ENCODE measurements around the gene CD151. TPM values are rescaled to one million over a fixed set of nuclear protein-coding genes. Genes with fewer than 3 reads are reported as not detected.

The CD151 gene
- total RNA-seq, 2 experiments from 2014 or later, result 20.2 to 20.8 TPM

DNA sequence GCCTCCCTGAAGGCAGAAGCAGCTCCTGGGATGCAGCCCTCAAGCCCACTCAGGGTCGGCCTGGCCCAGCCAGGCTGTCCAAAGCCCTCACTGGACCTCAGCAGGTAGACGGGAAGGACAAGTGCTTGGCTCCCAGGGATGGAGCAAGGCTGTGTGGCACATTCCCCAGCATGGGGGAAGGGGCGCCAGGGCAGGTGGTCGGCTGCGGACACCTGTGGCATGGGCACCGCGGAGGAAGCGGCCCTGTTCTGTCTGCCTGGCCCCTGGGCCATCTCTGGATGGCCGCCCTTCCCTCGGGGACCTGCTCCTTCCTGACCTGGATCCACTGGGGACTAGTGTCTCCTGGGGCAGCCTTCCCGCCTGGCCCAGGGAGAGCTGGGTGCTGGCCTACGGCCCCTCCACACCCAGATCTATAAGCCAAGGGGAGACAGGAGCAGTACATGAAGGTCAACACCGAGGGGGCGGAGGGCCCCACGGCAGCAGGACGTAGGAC is 51.9 kb downstream of the CD151 start:
- TF ChIP-seq, protein P1, sequence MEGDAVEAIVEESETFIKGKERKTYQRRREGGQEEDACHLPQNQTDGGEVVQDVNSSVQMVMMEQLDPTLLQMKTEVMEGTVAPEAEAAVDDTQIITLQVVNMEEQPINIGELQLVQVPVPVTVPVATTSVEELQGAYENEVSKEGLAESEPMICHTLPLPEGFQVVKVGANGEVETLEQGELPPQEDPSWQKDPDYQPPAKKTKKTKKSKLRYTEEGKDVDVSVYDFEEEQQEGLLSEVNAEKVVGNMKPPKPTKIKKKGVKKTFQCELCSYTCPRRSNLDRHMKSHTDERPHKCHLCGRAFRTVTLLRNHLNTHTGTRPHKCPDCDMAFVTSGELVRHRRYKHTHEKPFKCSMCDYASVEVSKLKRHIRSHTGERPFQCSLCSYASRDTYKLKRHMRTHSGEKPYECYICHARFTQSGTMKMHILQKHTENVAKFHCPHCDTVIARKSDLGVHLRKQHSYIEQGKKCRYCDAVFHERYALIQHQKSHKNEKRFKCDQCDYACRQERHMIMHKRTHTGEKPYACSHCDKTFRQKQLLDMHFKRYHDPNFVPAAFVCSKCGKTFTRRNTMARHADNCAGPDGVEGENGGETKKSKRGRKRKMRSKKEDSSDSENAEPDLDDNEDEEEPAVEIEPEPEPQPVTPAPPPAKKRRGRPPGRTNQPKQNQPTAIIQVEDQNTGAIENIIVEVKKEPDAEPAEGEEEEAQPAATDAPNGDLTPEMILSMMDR (IDR thresholded peaks at IDR 0.05), result no peak
- Mint-ChIP-seq H3K27me3 (no peaks in the 10 kb centered on the region), H3K36me3 (ENCODE audit: low read depth) (peaks cover 37% of the 10 kb centered on the region), H3K27ac (no peak overlapping the region), H3K4me3 (no peak overlapping the region), H3K9me3 (no peaks in the 10 kb centered on the region), H3K4me1 (ENCODE audit: low read depth) (no peaks in the 10 kb centered on the region)
- ATAC-seq (ENCODE audit: poor library complexity) (no peak), DNase-seq (no peak)
- ChIA-PET CTCF (no interaction called here), POLR2A (no interaction called here)
- H3K4me1 ChIP-seq (ENCODE audit: insufficient read depth, low read length), result no peaks in the 10 kb centered on the region
- no peak overlapping the region for H3K4me3 ChIP-seq (ENCODE audit: low read length)
- H3K27ac ChIP-seq (ENCODE audit: low read depth in 1 of 2, low read length in 2 of 2), result no peak overlapping the region
- peaks cover 7% of the 10 kb centered on the region for H3K36me3 ChIP-seq (ENCODE audit: insufficient read depth, low read length)
- intact Hi-C loops (cut with DNase I, micrococcal nuclease), result no loop called here
- H3K27me3 ChIP-seq (ENCODE audit: control insufficient read depth in 1 of 2, insufficient read depth in 2 of 2, low read length in 2 of 2), result no peaks in the 10 kb centered on the region
- no peaks in the 10 kb centered on the region for H3K9me3 ChIP-seq (ENCODE audit: control insufficient read depth in 1 of 2, insufficient read depth in 1 of 2, low read length in 2 of 2)

DNA sequence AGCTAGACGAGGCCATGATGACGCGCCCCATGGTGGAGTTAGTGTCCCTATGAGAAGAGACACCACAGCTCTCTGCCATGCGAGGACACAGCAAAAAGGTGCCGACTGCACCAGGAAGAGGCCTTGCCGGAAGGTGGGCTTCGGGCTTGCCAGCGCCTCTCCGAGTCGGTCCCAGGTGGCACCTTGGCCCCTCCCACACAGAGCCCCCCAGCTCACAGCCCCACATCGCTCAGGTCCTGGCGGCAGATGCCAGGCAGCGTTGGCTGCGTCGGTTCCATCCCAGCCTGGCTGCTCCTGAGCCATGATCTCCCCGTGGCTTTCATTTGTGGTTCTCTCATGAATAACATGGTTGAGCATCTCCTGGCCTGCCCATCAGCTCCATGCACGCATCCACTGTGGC is 53.8 kb downstream of the CD151 start:
- TF ChIP-seq, protein P1 (IDR thresholded peaks at IDR 0.05), result no peak
- no peak for ATAC-seq (ENCODE audit: poor library complexity)
- Mint-ChIP-seq H3K36me3 (ENCODE audit: low read depth) (peaks cover 27% of the 10 kb centered on the region), H3K4me1 (ENCODE audit: low read depth) (no peaks in the 10 kb centered on the region), H3K9me3 (no peaks in the 10 kb centered on the region), H3K4me3 (no peak overlapping the region), H3K27ac (no peak overlapping the region), H3K27me3 (no peaks in the 10 kb centered on the region)
- Histone ChIP-seq H3K27ac (ENCODE audit: low read depth in 1 of 2, low read length in 2 of 2) (no peak overlapping the region), H3K36me3 (ENCODE audit: insufficient read depth, low read length) (peaks cover 6% of the 10 kb centered on the region), H3K4me3 (ENCODE audit: low read length) (no peak overlapping the region), H3K27me3 (ENCODE audit: control insufficient read depth in 1 of 2, insufficient read depth in 2 of 2, low read length in 2 of 2) (no peaks in the 10 kb centered on the region), H3K9me3 (ENCODE audit: control insufficient read depth in 1 of 2, insufficient read depth in 1 of 2, low read length in 2 of 2) (no peaks in the 10 kb centered on the region), H3K4me1 (ENCODE audit: insufficient read depth, low read length) (no peaks in the 10 kb centered on the region)
- ChIA-PET POLR2A (no interaction called here), CTCF (interaction anchor here (0.7 to 1.1 kb wide), 2 partner anchors 14 to 38 kb away, joined by 3 read pairs; no protein-coding TSS in a partner anchor)
- DNase-seq, result no peak
- intact Hi-C loops (cut with DNase I, micrococcal nuclease), result no loop called here

DNA sequence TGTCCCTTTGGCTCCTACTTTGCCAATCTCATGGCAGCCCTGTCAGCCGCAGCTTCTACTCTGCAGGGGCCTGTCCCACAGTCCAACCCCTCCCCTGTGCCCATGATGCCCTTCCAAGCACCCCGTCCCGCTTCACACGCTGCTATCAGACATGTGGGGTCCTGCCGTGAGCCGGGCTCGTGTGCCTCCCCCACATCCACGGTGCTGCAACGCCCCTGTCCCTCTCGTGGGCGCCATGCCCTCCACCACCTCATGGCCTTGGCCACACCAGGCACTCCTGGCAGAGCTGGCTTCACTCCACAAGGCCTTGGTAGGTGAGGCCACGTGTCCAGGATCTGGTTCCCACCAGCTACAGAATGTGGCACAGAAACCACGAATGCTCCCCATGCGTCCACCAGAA is 54.8 kb downstream of the CD151 start:
- Histone ChIP-seq H3K36me3 (ENCODE audit: insufficient read depth, low read length) (peaks cover 6% of the 10 kb centered on the region), H3K4me1 (ENCODE audit: insufficient read depth, low read length) (no peaks in the 10 kb centered on the region), H3K27ac (ENCODE audit: low read depth in 1 of 2, low read length in 2 of 2) (no peak overlapping the region), H3K27me3 (ENCODE audit: control insufficient read depth in 1 of 2, insufficient read depth in 2 of 2, low read length in 2 of 2) (no peaks in the 10 kb centered on the region), H3K9me3 (ENCODE audit: control insufficient read depth in 1 of 2, insufficient read depth in 1 of 2, low read length in 2 of 2) (no peaks in the 10 kb centered on the region), H3K4me3 (ENCODE audit: low read length) (no peak overlapping the region)
- Mint-ChIP-seq H3K36me3 (ENCODE audit: low read depth) (peaks cover 20% of the 10 kb centered on the region), H3K27me3 (no peaks in the 10 kb centered on the region), H3K27ac (no peak overlapping the region), H3K4me3 (no peak overlapping the region), H3K9me3 (no peaks in the 10 kb centered on the region), H3K4me1 (ENCODE audit: low read depth) (no peaks in the 10 kb centered on the region)
- TF ChIP-seq, protein P1 (IDR thresholded peaks at IDR 0.05), result no peak
- no peak for ATAC-seq (ENCODE audit: poor library complexity)
- POLR2A ChIA-PET, result no interaction called here
- CTCF ChIA-PET, result no interaction called here
- intact Hi-C loops (cut with DNase I, micrococcal nuclease), result no loop called here
- no peak for DNase-seq

Other genes with a start within 250 kb of the CD151 start
- 10 to 100 TPM; 36.5 to 37.7 TPM for gene IRF7, start 217.0 kb upstream of the CD151 start, total RNA-seq
- gene CDHR5, start 208.0 kb upstream of the CD151 start, total RNA-seq, result not detected
- not detected for gene SCT, start 205.8 kb upstream of the CD151 start, total RNA-seq
- gene DRD4, start 195.7 kb upstream of the CD151 start, total RNA-seq, result under 1 TPM; 0.70 to 0.82 TPM
- gene DEAF1, start 137.7 kb upstream of the CD151 start, total RNA-seq, result 10 to 100 TPM; 68.4 to 79.6 TPM
- gene TMEM80, start 137.1 kb upstream of the CD151 start, total RNA-seq, result 10 to 100 TPM; 21.0 to 22.0 TPM
- gene EPS8L2, start 126.7 kb upstream of the CD151 start, total RNA-seq, result 1 to 10 TPM; 3.5 to 4.0 TPM
- gene TALDO1, start 85.5 kb upstream of the CD151 start, total RNA-seq, result 10 to 100 TPM; 26.2 to 27.7 TPM
- gene GATD1, start 55.5 kb upstream of the CD151 start, total RNA-seq, result 10 to 100 TPM; 14.7 to 16.1 TPM
- gene CEND1, start 42.9 kb upstream of the CD151 start, total RNA-seq, result not detected
- 10 to 100 TPM in 1 of 2 experiments, 1 to 10 TPM in 1; 9.1 to 11.1 TPM for gene SLC25A22, start 34.7 kb upstream of the CD151 start, total RNA-seq
- gene PIDD1, start 27.7 kb upstream of the CD151 start, total RNA-seq, result 10 to 100 TPM; 32.6 to 33.0 TPM
- gene RPLP2, start 23.0 kb upstream of the CD151 start, total RNA-seq, result 1,000 to 10,000 TPM; 5,234 to 5,390 TPM
- gene PNPLA2, start 14.0 kb upstream of the CD151 start, total RNA-seq, result 100 to 1,000 TPM; 202 to 220 TPM
- under 1 TPM in 1 of 2 experiments, not detected in 1; 0.33 TPM for gene CRACR2B, start 5.0 kb upstream of the CD151 start, total RNA-seq
- gene POLR2L, start 9.6 kb downstream of the CD151 start, total RNA-seq, result 10 to 100 TPM; 19.6 to 19.8 TPM
- 1 to 10 TPM; 1.6 to 2.0 TPM for gene TSPAN4, start 9.9 kb downstream of the CD151 start, total RNA-seq
- 10 to 100 TPM; 17.1 to 22.8 TPM for gene CHID1, start 77.9 kb downstream of the CD151 start, total RNA-seq
- gene AP2A2, start 92.9 kb downstream of the CD151 start, total RNA-seq, result 10 to 100 TPM; 45.9 to 46.6 TPM
- not detected for gene MUC6, start 203.8 kb downstream of the CD151 start, total RNA-seq
- not detected for gene MUC2, start 241.9 kb downstream of the CD151 start, total RNA-seq

Data from CD4-positive, alpha-beta T cell (primary cell).